Neuronal stem cell (in vitro differentiated cells): ENCODE data around the gene MSLN. TPM values are rescaled to one million over a fixed set of nuclear protein-coding genes. Genes with fewer than 3 reads are reported as not detected.
A peak's percentile ranks its signal among the peaks of the same experiment; 100 is the strongest.

Experiments
- DNase-seq: peaks from one replicate; pipeline ENCODE4 v3.0.0-alpha.2; 2013; ENCODE audit warnings: low spot score
- H2AFZ ChIP-seq: one replicate; pipeline ENCODE4 v1.6.1; 2013; ENCODE audit warnings: mild to moderate bottlenecking, low read length, inconsistent platforms
- H2AK5ac ChIP-seq: 2 replicates; pipeline ENCODE4 v1.6.1; 2013; ENCODE audit warnings: low read depth, mild to moderate bottlenecking, inconsistent platforms, low read length, moderate library complexity, mixed read lengths
- H2BK120ac ChIP-seq: 2 replicates; pipeline ENCODE4 v1.6.1; 2013; ENCODE audit warnings: low read depth, mild to moderate bottlenecking, inconsistent platforms, low read length, moderate library complexity, mixed read lengths
- H2BK12ac ChIP-seq: one replicate; pipeline ENCODE4 v1.6.1; 2013; ENCODE audit warnings: low read length, inconsistent platforms
- H2BK15ac ChIP-seq: 2 replicates; pipeline ENCODE4 v1.6.1; 2013; ENCODE audit warnings: mild to moderate bottlenecking, low read length, inconsistent platforms, mixed read lengths
- H2BK5ac ChIP-seq: one replicate; pipeline ENCODE4 v1.6.1; 2013; ENCODE audit warnings: inconsistent platforms, mild to moderate bottlenecking, low read length, moderate library complexity
- H3K14ac ChIP-seq: one replicate; pipeline ENCODE4 v1.6.1; 2013; ENCODE audit warnings: low read length, inconsistent platforms
- H3K18ac ChIP-seq: 2 replicates; pipeline ENCODE4 v1.6.1; 2013; ENCODE audit warnings: low read length, inconsistent platforms
- H3K23ac ChIP-seq: 2 replicates; pipeline ENCODE4 v1.6.1; 2013; ENCODE audit warnings: low read depth, mild to moderate bottlenecking, mixed read lengths, low read length, inconsistent platforms; ENCODE audit not compliant: poor library complexity
- H3K27ac ChIP-seq: replicated peaks from 3 replicates; pipeline ENCODE4 v1.5.1; 2013; ENCODE audit warnings: low read length, inconsistent platforms
- H3K27me3 ChIP-seq, 3 experiments: 2 replicates each; pipeline ENCODE4 v1.6.1; 2013; ENCODE audit warnings: low read length in 3 of 3, mild to moderate bottlenecking in 2 of 3, inconsistent platforms in 1 of 3, low read depth in 1 of 3, mixed read lengths in 1 of 3, moderate library complexity in 1 of 3; ENCODE audit not compliant: control insufficient read depth in 3 of 3, insufficient read depth in 3 of 3
- H3K36me3 ChIP-seq, 2 donors: replicated peaks in 1 of 2; 2 replicates each; pipeline ENCODE4 v1.6.1; 2013; ENCODE audit warnings: low read length in 2 of 2; ENCODE audit not compliant: control insufficient read depth in 2 of 2, insufficient read depth in 2 of 2
- H3K4ac ChIP-seq: 2 replicates; pipeline ENCODE4 v1.6.1; 2013; ENCODE audit warnings: inconsistent platforms, mild to moderate bottlenecking, low read length, moderate library complexity
- H3K4me1 ChIP-seq, 2 donors: 1 replicate in 1 of 2; 2 replicates in 1 of 2; pipeline ENCODE4 v1.6.1; 2013; ENCODE audit warnings: low read length in 2 of 2, low read depth in 1 of 2; ENCODE audit not compliant: control insufficient read depth in 2 of 2, insufficient read depth in 1 of 2
- H3K4me2 ChIP-seq: one replicate; pipeline ENCODE4 v1.6.1; 2013; ENCODE audit warnings: mild to moderate bottlenecking, low read length, inconsistent platforms; ENCODE audit not compliant: insufficient read depth, poor library complexity, severe bottlenecking
- H3K4me3 ChIP-seq, 2 donors: 2 replicates each; pipeline ENCODE4 v1.5.1; 2013; ENCODE audit warnings: low read length in 2 of 2, mild to moderate bottlenecking in 2 of 2, inconsistent platforms in 1 of 2, moderate library complexity in 1 of 2
- H3K79me1 ChIP-seq: one replicate; pipeline ENCODE4 v1.6.1; 2013; ENCODE audit warnings: low read depth, mild to moderate bottlenecking, inconsistent platforms, low read length, moderate library complexity
- H3K9ac ChIP-seq: one replicate; pipeline ENCODE4 v1.6.1; 2013; ENCODE audit warnings: mild to moderate bottlenecking, low read depth, low read length, inconsistent platforms; ENCODE audit not compliant: poor library complexity
- H3K9me3 ChIP-seq, 2 donors: replicated peaks in 1 of 2; 2 replicates each; pipeline versions ENCODE3 to v1.6.1; 2013; ENCODE audit warnings: low read length in 2 of 2, mild to moderate bottlenecking in 2 of 2, inconsistent platforms in 1 of 2, low read depth in 1 of 2, mixed read lengths in 1 of 2, moderate library complexity in 1 of 2; ENCODE audit not compliant: control insufficient read depth in 2 of 2, insufficient read depth in 1 of 2
- H4K8ac ChIP-seq: one replicate; pipeline ENCODE4 v1.6.1; 2013; ENCODE audit warnings: low read depth, mild to moderate bottlenecking, inconsistent platforms, low read length, moderate library complexity
- H4K91ac ChIP-seq: one replicate; pipeline ENCODE4 v1.6.1; 2013; ENCODE audit warnings: low read length, low read depth, mild to moderate bottlenecking, inconsistent platforms; ENCODE audit not compliant: poor library complexity
- WGBS, 2 donors: extraction: QIAGEN DNeasy Blood & Tissue Kit; methylation state at CpG; one replicate each; pipeline ENCODE4 v1.1.7; 2013; ENCODE audit warnings: missing lambda C conversion rate in 2 of 2, mixed read lengths in 1 of 2; ENCODE audit not compliant: insufficient read length in 2 of 2, insufficient replicate concordance in 1 of 2; ENCODE audit errors: extremely low coverage in 2 of 2; 5-methylcytosine and 5-hydroxymethylcytosine counted together
- polyA plus RNA-seq, 2 experiments: library from polyadenylated mRNA; stranded (reverse); fragments of 200-250 nt; gene quantifications; one replicate each; pipeline ENCODE4 v1.2.3, GENCODE V29; 2013

The MSLN gene
- polyA plus RNA-seq (2013, experiment 1 of 2), result 0.33 TPM
- polyA plus RNA-seq (2013, experiment 2 of 2), result 0.43 TPM

GRCh38 chr16:760545-761343 lies at the start of gene MSLN:
Gene MSLN, plus strand, starts transcription at chr16:760734. Its CDS starts 1,947 bp downstream, at chr16:762681.
- no peak for DNase-seq
- peaks cover 3 to 9% of the 10 kb centered on the region in 2 donors for H3K9me3 ChIP-seq
- peak within 1 kb of the TSS; percentile 66 for H2BK5ac ChIP-seq
- peak within 1 kb of the TSS; percentile 63 for H3K14ac ChIP-seq
- no peak within 1 kb of the TSS for H3K27ac ChIP-seq
- peaks cover 0 to 15% (median 0%) of the 10 kb centered on the region in 3 experiments for H3K27me3 ChIP-seq
- H2AK5ac ChIP-seq, result peak within 1 kb of the TSS; percentile 91
- H2BK12ac ChIP-seq, result peak within 1 kb of the TSS; percentile 98
- peak within 1 kb of the TSS; percentile 89 for H2BK120ac ChIP-seq
- peak within 1 kb of the TSS; percentile 61 for H2AFZ ChIP-seq
- peaks cover 11 to 12% of the 10 kb centered on the region in 2 donors for H3K4me1 ChIP-seq
- H3K36me3 ChIP-seq, result no peaks in the 10 kb centered on the region
- H2BK15ac ChIP-seq, result peak within 1 kb of the TSS; percentile 99
- peak within 1 kb of the TSS; percentile 53 for H4K91ac ChIP-seq
- H3K18ac ChIP-seq, result peak within 1 kb of the TSS; percentile 94
- peak within 1 kb of the TSS; percentile 50 for H3K9ac ChIP-seq
- WGBS, 2 donors, result no CpG with 5 or more reads among the region's 37 CpGs
- peak within 1 kb of the TSS; percentile 95 for H3K4ac ChIP-seq
- peaks cover 4% of the 10 kb centered on the region for H3K79me1 ChIP-seq
- no peak within 1 kb of the TSS for H3K4me3 ChIP-seq
- peak within 1 kb of the TSS; percentile 44 for H3K23ac ChIP-seq
- H3K4me2 ChIP-seq, result no peak within 1 kb of the TSS
- peak within 1 kb of the TSS; percentile 17 for H4K8ac ChIP-seq

GRCh38 chr16:711084-711483 lies 49.5 kb upstream of the MSLN start:
- Histone ChIP-seq H2BK120ac (peak overlapping the region; percentile 93), H3K9me3 (no peaks in the 10 kb centered on the region), H3K4me2 (no peak overlapping the region), H3K4me3 (peak overlapping the region in 1 of 2 donors; percentile 16), H3K14ac (peak overlapping the region; percentile 71), H3K36me3 (no peaks in the 10 kb centered on the region), H2AFZ (no peak overlapping the region), H2BK5ac (peak overlapping the region; percentile 82), H2BK15ac (peak overlapping the region; percentile 99), H3K4ac (peak overlapping the region; percentile 38), H3K79me1 (peaks cover 8% of the 10 kb centered on the region), H4K8ac (no peak overlapping the region), H3K9ac (peak overlapping the region; percentile 84), H3K27me3 (peaks cover 8 to 40% (median 15%) of the 10 kb centered on the region in 3 experiments), H4K91ac (no peak overlapping the region), H2BK12ac (peak overlapping the region; percentile 86), H3K23ac (peak overlapping the region; percentile 99), H2AK5ac (peak overlapping the region; percentile 100), H3K27ac (no peak overlapping the region), H3K4me1 (peaks cover 27 to 51% of the 10 kb centered on the region in 2 donors), H3K18ac (peak overlapping the region; percentile 91)
- no CpG with 5 or more reads among the region's 12 CpGs for WGBS, 2 donors
- DNase-seq, result no peak

GRCh38 chr16:711548-712320 lies 48.8 kb upstream of the MSLN start:
- DNase-seq, result no peak
- H3K14ac ChIP-seq, result no peak overlapping the region
- no peak overlapping the region for H2AFZ ChIP-seq
- H3K18ac ChIP-seq, result peak overlapping the region; percentile 2
- H3K27ac ChIP-seq, result no peak overlapping the region
- H2AK5ac ChIP-seq, result peak overlapping the region; percentile 100
- no CpG with 5 or more reads among the region's 25 CpGs for WGBS, 2 donors
- H3K9me3 ChIP-seq, result no peaks in the 10 kb centered on the region
- H3K4ac ChIP-seq, result no peak overlapping the region
- no peak overlapping the region for H2BK120ac ChIP-seq
- H3K36me3 ChIP-seq, result peaks cover 2 to 4% of the 10 kb centered on the region in 2 donors
- H2BK12ac ChIP-seq, result no peak overlapping the region
- no peak overlapping the region for H3K4me2 ChIP-seq
- H3K79me1 ChIP-seq, result peaks cover 12% of the 10 kb centered on the region
- no peak overlapping the region for H4K8ac ChIP-seq
- peak overlapping the region; percentile 80 for H3K23ac ChIP-seq
- H3K27me3 ChIP-seq, result peaks cover 3 to 34% (median 13%) of the 10 kb centered on the region in 3 experiments
- H3K9ac ChIP-seq, result no peak overlapping the region
- H4K91ac ChIP-seq, result no peak overlapping the region
- peaks cover 31 to 50% of the 10 kb centered on the region in 2 donors for H3K4me1 ChIP-seq
- no peak overlapping the region for H2BK5ac ChIP-seq
- H2BK15ac ChIP-seq, result peak overlapping the region; percentile 99
- no peak overlapping the region for H3K4me3 ChIP-seq
